ENCODE measurements around the gene SPI1.
"Not testable (repeated sequence)": the region's sequence is repeated elsewhere in the genome, so short reads cannot be mapped to it uniquely, and the experiment has no call there.

SPI1 gene

GRCh38 chr11:47318166-47318565, 60.2 kb downstream of the SPI1 start:
- POLR2A ChIA-PET: no interaction called here
- no peaks in the 10 kb centered on the region for H3K9me3 ChIP-seq (ENCODE audit: control insufficient read depth, insufficient read depth, low read depth, low read length)
- CTCF ChIA-PET: no interaction called here
- H3K27ac ChIP-seq (ENCODE audit: extremely low read depth, low read depth, low read length): no peak overlapping the region
- TF ChIP-seq ZNF146 (tag by site-specific recombination; IDR thresholded peaks at IDR 0.05) (no peak), ZNF530 (tag by site-specific recombination; IDR thresholded peaks at IDR 0.05; ENCODE audit: low read depth) (no peak), ZNF600 (tag by site-specific recombination; IDR thresholded peaks at IDR 0.05) (no peak), ZNF473 (tag by site-specific recombination; IDR thresholded peaks at IDR 0.05) (no peak), ZBTB26 (tag by site-specific recombination; optimal IDR thresholded peaks at IDR 0.05) (no peak), ZNF76 (tag by site-specific recombination; IDR thresholded peaks at IDR 0.05; ENCODE audit: borderline replicate concordance, low read depth) (no peak), ZNF521 (tag by site-specific recombination; IDR thresholded peaks at IDR 0.05) (no peak), ZNF449 (tag by site-specific recombination; IDR thresholded peaks at IDR 0.05) (no peak), ZFP41 (tag by site-specific recombination; IDR thresholded peaks at IDR 0.05; ENCODE audit: borderline replicate concordance) (no peak), ZNF19 (tag by site-specific recombination; IDR thresholded peaks at IDR 0.05; ENCODE audit: low read depth) (no peak), ZNF366 (tag by site-specific recombination; conservative IDR thresholded peaks at IDR 0.05) (no peak), ZNF585B (tag by site-specific recombination; IDR thresholded peaks at IDR 0.05) (no peak), ZNF292 (tag by site-specific recombination; IDR thresholded peaks at IDR 0.05; ENCODE audit: borderline replicate concordance, low read depth) (no peak), SP3 (tag by site-specific recombination; IDR thresholded peaks at IDR 0.05) (no peak), AEBP2 (tag by site-specific recombination; IDR thresholded peaks at IDR 0.05; ENCODE audit: borderline replicate concordance) (no peak)
- H3K36me3 ChIP-seq (ENCODE audit: control insufficient read depth in 2 of 2, insufficient read depth in 1 of 2, low read length in 2 of 2): peaks cover 0 to 38% of the 10 kb centered on the region in 2 experiments; a peak in 2 of 3 replicates
- no peak overlapping the region for H3K4me3 ChIP-seq (ENCODE audit: low read depth, low read length)
- H3K4me1 ChIP-seq (ENCODE audit: control insufficient read depth, insufficient read depth, low read length): no peaks in the 10 kb centered on the region

- ChIA-PET POLR2A (no interaction called here), CTCF (no interaction called here)
- Histone ChIP-seq H3K4me3 (ENCODE audit: low read depth, low read length) (no peak overlapping the region), H3K36me3 (ENCODE audit: control insufficient read depth in 2 of 2, insufficient read depth in 1 of 2, low read length in 2 of 2) (peaks cover 0 to 45% of the 10 kb centered on the region in 2 experiments; a peak in 2 of 3 replicates), H3K4me1 (ENCODE audit: control insufficient read depth, insufficient read depth, low read length) (no peaks in the 10 kb centered on the region), H3K27ac (ENCODE audit: extremely low read depth, low read depth, low read length) (no peak overlapping the region), H3K9me3 (ENCODE audit: control insufficient read depth, insufficient read depth, low read depth, low read length) (no peaks in the 10 kb centered on the region)
- no peak for TF ChIP-seq ZNF785 (tag by site-specific recombination; IDR thresholded peaks at IDR 0.05)
- no peak for TF ChIP-seq ZNF202 (tag by site-specific recombination; IDR thresholded peaks at IDR 0.05; ENCODE audit: borderline replicate concordance)
Measured at GRCh38 chr11:47317064-47317828, 61.1 kb downstream of the SPI1 start.

GRCh38 chr11:47316501-47316900, 61.8 kb downstream of the SPI1 start:
- CTCF ChIA-PET; H3K4me3 ChIP-seq (ENCODE audit: low read depth, low read length); H3K9me3 ChIP-seq (ENCODE audit: control insufficient read depth, insufficient read depth, low read depth, low read length); H3K4me1 ChIP-seq (ENCODE audit: control insufficient read depth, insufficient read depth, low read length); POLR2A ChIA-PET; H3K27ac ChIP-seq (ENCODE audit: extremely low read depth, low read depth, low read length): not testable (repeated sequence)
- H3K36me3 ChIP-seq (ENCODE audit: control insufficient read depth in 2 of 2, insufficient read depth in 1 of 2, low read length in 2 of 2): peaks cover 0 to 46% of the 10 kb centered on the region in 2 experiments; a peak in 2 of 3 replicates

Measured in HEK293 (cell line).